ENCODE results near the gene MAP3K12.
"Not testable (repeated sequence)": the region's sequence is repeated elsewhere in the genome, so short reads cannot be mapped to it uniquely, and the experiment has no call there.

The MAP3K12 gene

DNA sequence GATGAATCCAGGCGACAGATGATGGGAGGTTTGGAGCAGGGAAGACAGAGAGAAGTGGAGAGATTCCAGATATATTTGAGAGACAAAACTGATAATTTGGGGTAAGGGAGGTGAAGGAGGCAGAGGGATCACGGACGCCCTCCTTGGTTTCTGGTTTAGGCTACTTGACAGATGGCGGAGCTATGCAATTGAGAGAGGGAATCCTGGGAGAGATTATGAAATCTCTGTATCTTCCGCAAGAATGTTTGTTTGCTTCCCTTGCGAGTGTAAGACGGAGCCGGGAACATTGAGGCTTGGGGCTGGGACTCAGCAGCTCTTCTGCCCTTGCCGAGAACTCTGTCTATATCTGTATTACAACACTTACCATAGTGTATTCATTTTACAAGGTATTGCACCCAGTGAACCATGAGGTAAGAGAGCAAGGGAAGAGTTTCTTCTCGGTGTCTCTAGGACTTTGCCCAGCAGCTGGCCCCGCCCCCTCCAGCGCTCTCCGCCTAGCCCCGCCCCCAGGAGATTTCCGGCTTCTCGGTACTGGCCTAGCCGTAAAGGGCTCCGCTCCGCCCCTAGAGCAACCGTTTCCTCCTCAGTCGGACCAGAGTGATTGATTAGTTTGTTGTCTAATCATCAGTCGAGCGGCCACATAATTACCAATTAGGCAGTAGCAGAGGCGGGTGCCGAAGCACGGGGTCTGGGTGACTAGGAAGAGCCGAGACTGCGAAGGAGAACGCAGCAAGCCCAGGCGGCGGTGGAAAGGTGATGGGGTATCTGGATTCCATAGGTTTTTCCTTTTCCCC lies 58.0 kb downstream of the MAP3K12 start, which contains the start of gene PRR13:
PRR13 (plus strand) TSS at position 695 of the 794 bp plus-strand sequence. CDS start 981 bp downstream, outside the sequence.
- DNase-seq (ENCODE audit: low read depth), result peak; percentile 92

DNA sequence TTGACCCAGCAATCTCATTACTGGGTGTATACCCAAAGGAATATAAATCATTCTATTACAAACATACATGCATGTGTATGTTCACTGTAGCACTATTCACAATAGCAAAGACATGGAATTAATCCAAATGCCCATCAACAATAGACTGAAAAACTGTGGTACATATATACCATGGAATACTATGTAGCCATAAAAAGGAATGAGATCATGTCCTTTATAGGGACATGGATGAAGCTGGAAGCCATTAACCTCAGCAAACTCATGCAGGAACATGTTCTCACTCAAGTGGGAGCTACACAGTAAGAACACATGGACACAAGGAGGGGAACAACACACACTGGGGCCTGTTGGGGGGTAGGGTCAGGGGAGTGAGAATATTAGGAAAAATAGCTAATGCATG lies 59.7 kb downstream of the MAP3K12 start:
- DNase-seq (ENCODE audit: low read depth), result not testable (repeated sequence)

DNA sequence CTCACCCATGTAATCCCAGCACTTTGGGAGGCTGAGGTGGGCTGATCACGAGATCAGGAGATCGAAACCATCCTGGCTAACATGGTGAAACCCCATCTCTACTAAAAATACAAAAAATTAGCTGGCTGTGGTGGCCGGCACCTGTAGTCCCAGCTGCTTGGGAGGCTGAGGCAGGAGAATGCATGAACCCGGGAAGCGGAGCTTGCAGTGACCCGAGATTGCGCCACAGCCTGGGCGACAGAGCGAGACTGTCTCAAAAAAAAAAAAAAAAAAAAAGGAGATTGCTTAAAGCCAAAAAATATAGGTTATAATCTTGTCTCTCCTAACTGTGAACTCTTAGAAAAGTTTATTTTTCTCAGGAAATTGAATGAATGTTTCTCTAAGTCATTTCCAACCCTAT lies 63.9 kb downstream of the MAP3K12 start:
- not testable (repeated sequence) for DNase-seq (ENCODE audit: low read depth)

- DNase-seq (ENCODE audit: low read depth), result no peak
Measured at GRCh38 chr12:53431187-53431586, 68.1 kb downstream of the MAP3K12 start.

DNA sequence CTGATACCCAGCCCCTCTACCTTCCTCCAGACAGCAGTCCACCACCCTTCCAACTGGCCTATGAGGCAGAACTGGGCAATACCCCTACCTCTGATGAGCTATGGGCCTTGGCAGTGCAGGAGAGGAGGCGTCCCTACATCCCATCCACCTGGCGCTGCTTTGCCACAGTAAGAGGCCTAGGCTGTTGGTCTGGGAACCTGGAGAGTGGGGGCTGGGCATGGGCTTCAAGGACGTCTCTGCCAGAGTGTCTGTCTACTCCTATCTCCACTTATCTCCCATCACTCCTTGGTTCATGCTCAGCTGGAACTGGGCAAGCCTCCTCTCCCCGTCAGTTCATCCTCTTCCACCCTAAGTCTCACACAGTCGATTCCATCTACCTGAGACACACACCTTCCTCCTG lies 69.1 kb downstream of the MAP3K12 start:
- DNase-seq (ENCODE audit: low read depth), result no peak

All from HS-27A (cell line).